ENCODE results near the gene CLSTN2. TPM values are rescaled to one million over a fixed set of nuclear protein-coding genes. Genes with fewer than 3 reads are reported as not detected.

Gene CLSTN2
- total and polyA plus RNA-seq, 2 of the 8 experiments (the other 6 are each of a cell fraction or from before 2014, with no cell fraction given) = 0.39 to 0.52 TPM

DNA sequence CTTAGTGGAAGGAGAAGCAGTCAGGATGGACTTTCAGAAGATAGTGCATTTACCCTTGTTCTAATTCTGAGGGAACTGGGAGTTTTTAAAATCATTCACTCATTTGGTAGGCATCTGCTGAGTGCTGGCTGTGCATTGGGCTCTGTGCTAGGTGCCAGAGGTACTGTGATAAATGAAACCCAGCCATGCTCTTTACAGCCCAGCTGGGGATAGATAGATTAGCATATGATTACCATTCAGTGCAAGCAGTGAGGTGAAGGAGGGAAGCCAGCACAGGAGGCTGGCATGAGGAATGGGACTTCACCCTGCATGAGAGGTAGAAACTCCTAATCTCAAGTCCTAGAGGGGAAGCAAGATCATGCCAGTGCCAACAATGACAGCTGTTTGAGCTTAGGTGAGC lies 381.0 kb downstream of the CLSTN2 start (continued):
- TF ChIP-seq CHD7 (IDR thresholded peaks at IDR 0.05; ENCODE audit: insufficient replicate concordance, low read length) (no peak), ASH2L (IDR thresholded peaks at IDR 0.05; ENCODE audit: low read length) (no peak), MAFK (IDR thresholded peaks at IDR 0.05; ENCODE audit: low read depth, low read length) (no peak), SIN3A (conservative IDR thresholded peaks at IDR 0.05 in 1 of 2, IDR thresholded peaks at IDR 0.05 in 1 of 2; ENCODE audit: low read depth in 1 of 2, low read length in 2 of 2) (no peak), FOSL1 (IDR thresholded peaks at IDR 0.05; ENCODE audit: insufficient read depth, low read depth, low read length) (no peak), CTBP2 (IDR thresholded peaks at IDR 0.05; ENCODE audit: borderline replicate concordance, insufficient read depth, insufficient read length, low read length) (no peak)
- TF ChIP-seq, protein P1, sequence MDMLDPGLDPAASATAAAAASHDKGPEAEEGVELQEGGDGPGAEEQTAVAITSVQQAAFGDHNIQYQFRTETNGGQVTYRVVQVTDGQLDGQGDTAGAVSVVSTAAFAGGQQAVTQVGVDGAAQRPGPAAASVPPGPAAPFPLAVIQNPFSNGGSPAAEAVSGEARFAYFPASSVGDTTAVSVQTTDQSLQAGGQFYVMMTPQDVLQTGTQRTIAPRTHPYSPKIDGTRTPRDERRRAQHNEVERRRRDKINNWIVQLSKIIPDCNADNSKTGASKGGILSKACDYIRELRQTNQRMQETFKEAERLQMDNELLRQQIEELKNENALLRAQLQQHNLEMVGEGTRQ (IDR thresholded peaks at IDR 0.05; ENCODE audit: low read length) = no peak

Measured in H1 (cell line).